ENCODE measurements around the gene SLC36A2.

DNA sequence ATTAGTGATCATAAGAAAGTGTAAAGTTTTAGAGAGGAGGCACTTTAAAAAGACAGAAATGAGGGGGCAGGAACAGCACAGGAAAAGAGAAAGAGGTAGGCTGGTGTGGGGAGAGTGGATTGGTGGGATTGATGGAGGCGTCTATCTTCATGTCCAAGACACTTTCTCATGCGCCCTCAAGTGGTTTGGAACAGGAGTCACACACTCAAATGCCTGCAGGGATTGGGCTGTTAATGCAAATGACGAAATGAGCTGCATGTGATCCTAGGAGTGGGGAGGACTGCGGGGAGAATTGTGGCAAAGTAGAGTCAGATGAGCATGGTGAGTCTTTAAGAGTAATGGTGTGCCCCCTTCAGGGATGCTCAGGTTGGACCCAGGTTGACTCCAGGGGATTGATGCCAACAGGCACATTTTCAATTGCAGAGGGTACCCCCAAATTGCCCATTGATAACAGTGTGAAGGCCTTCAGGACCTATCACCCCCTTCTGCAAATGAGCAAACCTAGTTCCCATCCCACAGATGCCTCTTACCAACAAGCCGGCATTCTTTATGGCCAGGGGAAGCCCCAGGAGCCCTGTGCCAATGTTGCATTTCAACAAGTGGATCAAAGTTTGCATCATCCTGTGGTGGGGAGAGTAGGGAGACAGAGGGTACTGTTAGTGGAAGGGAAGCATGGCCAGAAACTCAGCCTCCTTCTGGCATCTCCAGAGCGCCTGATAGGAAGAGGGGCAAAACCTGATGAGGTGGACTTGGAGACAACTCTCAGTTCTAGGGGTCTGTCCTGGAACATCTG lies 49.1 kb downstream of the SLC36A2 start:
- peak in 5 of 6 experiments; percentile 30 to 54 (median 37) for TF ChIP-seq CTCF (IDR thresholded peaks at IDR 0.05)
- TF ChIP-seq POLR2A (IDR thresholded peaks at IDR 0.05): no peak
